ENCODE measurements around the gene ST6GALNAC1. TPM values are rescaled to one million over a fixed set of nuclear protein-coding genes. Genes with fewer than 3 reads are reported as not detected.

The ST6GALNAC1 gene
- total and polyA plus RNA-seq, 2 donors from 2014 or later: 0.31 TPM; not detected in 1

GRCh38 chr17:76597156-76598003 lies 46.2 kb downstream of the ST6GALNAC1 start:
- intact Hi-C loops (cut with DNase I): no loop called here
- Histone ChIP-seq H3K9me3 (ENCODE audit: control insufficient read depth in 2 of 3, insufficient read depth in 1 of 3, low read length in 3 of 3) (no peaks in the 10 kb centered on the region), H3K27ac (ENCODE audit: low read depth in 2 of 2, low read length in 2 of 2) (no peak overlapping the region), H3K9ac (ENCODE audit: low read length in 3 of 3) (no peak overlapping the region), H3K36me3 (ENCODE audit: control insufficient read depth in 2 of 3, insufficient read depth in 3 of 3, low read length in 3 of 3) (no peaks in the 10 kb centered on the region), H3K4me1 (ENCODE audit: control insufficient read depth in 2 of 3, insufficient read depth in 2 of 3, low read depth in 1 of 3, low read length in 3 of 3) (peaks cover 0 to 5% (median 0%) of the 10 kb centered on the region in 3 donors), H3K4me3 (ENCODE audit: low read length in 3 of 3) (no peak overlapping the region), H3K27me3 (ENCODE audit: control insufficient read depth, insufficient read depth, low read length) (no peaks in the 10 kb centered on the region)
- no peak for TF ChIP-seq CTCF (IDR thresholded peaks at IDR 0.05; ENCODE audit: borderline replicate concordance, extremely low read depth, insufficient read depth)
- DNase-seq (no peak), FAIRE-seq (no peak)

GRCh38 chr17:76594690-76595089 lies 48.9 kb downstream of the ST6GALNAC1 start:
- Histone ChIP-seq H3K36me3 (ENCODE audit: control insufficient read depth in 2 of 3, insufficient read depth in 3 of 3, low read length in 3 of 3) (no peaks in the 10 kb centered on the region), H3K27me3 (ENCODE audit: control insufficient read depth, insufficient read depth, low read length) (peaks cover under 1% of the 10 kb centered on the region), H3K4me3 (ENCODE audit: low read length in 3 of 3) (no peak overlapping the region), H3K27ac (ENCODE audit: low read depth in 2 of 2, low read length in 2 of 2) (no peak overlapping the region), H3K9ac (ENCODE audit: low read length in 3 of 3) (no peak overlapping the region), H3K4me1 (ENCODE audit: control insufficient read depth in 2 of 3, insufficient read depth in 2 of 3, low read depth in 1 of 3, low read length in 3 of 3) (no peaks in the 10 kb centered on the region), H3K9me3 (ENCODE audit: control insufficient read depth in 2 of 3, insufficient read depth in 1 of 3, low read length in 3 of 3) (no peaks in the 10 kb centered on the region)
- intact Hi-C loops (cut with DNase I): no loop called here
- FAIRE-seq (no peak), DNase-seq (no peak)
- no peak for TF ChIP-seq CTCF (IDR thresholded peaks at IDR 0.05; ENCODE audit: borderline replicate concordance, extremely low read depth, insufficient read depth)

- no peaks in the 10 kb centered on the region for H3K36me3 ChIP-seq (ENCODE audit: control insufficient read depth in 2 of 3, insufficient read depth in 3 of 3, low read length in 3 of 3)
- H3K9me3 ChIP-seq (ENCODE audit: control insufficient read depth in 2 of 3, insufficient read depth in 1 of 3, low read length in 3 of 3): no peaks in the 10 kb centered on the region
Measured at GRCh38 chr17:76593959-76594358, 49.6 kb downstream of the ST6GALNAC1 start.

More at GRCh38 chr17:76593959-76594358, 49.6 kb downstream of the ST6GALNAC1 start:
- Histone ChIP-seq H3K4me3 (ENCODE audit: low read length in 3 of 3) (no peak overlapping the region), H3K9ac (ENCODE audit: low read length in 3 of 3) (no peak overlapping the region), H3K27ac (ENCODE audit: low read depth in 2 of 2, low read length in 2 of 2) (no peak overlapping the region), H3K4me1 (ENCODE audit: control insufficient read depth in 2 of 3, insufficient read depth in 2 of 3, low read depth in 1 of 3, low read length in 3 of 3) (no peaks in the 10 kb centered on the region), H3K27me3 (ENCODE audit: control insufficient read depth, insufficient read depth, low read length) (peaks cover 2% of the 10 kb centered on the region)
- TF ChIP-seq CTCF (IDR thresholded peaks at IDR 0.05; ENCODE audit: borderline replicate concordance, extremely low read depth, insufficient read depth): no peak
- intact Hi-C loops (cut with DNase I): no loop called here
- DNase-seq (no peak), FAIRE-seq (no peak)
